ENCODE data around the gene TASP1.

GRCh38 chr20:13341737-13342393 lies 296.9 kb downstream of the TASP1 start:
- TF ChIP-seq CTCF (IDR thresholded peaks at IDR 0.05; ENCODE audit: borderline replicate concordance, extremely low read depth, low read length, poor library complexity, severe bottlenecking) = no peak
- TF ChIP-seq EZH2 (IDR thresholded peaks at IDR 0.05; ENCODE audit: borderline replicate concordance, low read depth, low read length, severe bottlenecking) = no peak

Measured in DND-41 (cell line).